Measurements from ENCODE around the gene GALNT10.

DNA sequence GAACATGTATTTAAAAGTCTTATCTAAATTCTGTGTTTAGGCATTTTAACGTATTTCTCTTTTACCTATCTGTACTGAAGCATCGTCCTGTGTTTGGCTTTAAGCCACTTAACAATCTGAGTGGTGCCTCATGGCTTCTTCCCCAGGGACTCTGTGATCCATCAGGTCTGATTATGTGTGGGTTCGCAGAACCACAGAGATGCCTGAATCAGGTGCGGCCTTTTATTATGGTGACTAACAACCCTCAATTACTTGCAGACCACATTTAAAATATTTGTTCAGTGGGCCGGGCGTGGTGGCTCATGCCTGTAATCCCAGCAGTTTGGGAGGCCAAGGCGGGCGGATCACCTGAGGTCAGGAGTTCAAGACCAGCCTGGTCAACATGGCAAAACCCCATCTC is 215.7 kb downstream of the GALNT10 start:
- TF ChIP-seq, protein P1, sequence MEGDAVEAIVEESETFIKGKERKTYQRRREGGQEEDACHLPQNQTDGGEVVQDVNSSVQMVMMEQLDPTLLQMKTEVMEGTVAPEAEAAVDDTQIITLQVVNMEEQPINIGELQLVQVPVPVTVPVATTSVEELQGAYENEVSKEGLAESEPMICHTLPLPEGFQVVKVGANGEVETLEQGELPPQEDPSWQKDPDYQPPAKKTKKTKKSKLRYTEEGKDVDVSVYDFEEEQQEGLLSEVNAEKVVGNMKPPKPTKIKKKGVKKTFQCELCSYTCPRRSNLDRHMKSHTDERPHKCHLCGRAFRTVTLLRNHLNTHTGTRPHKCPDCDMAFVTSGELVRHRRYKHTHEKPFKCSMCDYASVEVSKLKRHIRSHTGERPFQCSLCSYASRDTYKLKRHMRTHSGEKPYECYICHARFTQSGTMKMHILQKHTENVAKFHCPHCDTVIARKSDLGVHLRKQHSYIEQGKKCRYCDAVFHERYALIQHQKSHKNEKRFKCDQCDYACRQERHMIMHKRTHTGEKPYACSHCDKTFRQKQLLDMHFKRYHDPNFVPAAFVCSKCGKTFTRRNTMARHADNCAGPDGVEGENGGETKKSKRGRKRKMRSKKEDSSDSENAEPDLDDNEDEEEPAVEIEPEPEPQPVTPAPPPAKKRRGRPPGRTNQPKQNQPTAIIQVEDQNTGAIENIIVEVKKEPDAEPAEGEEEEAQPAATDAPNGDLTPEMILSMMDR (IDR thresholded peaks at IDR 0.05; ENCODE audit: low read depth, low read length, poor library complexity, severe bottlenecking), result no peak
- TF ChIP-seq EZH2phosphoT487 (IDR thresholded peaks at IDR 0.05; ENCODE audit: borderline replicate concordance, low read length), result no peak
